GM12874 (cell line): ENCODE measurements around the gene AKAP5.

ENCODE experiments used
- CTCF ChIP-seq: IDR thresholded peaks from 2 replicates; pipeline ENCODE4 v1.5.1; 2011; ENCODE audit warnings: low read depth, mild to moderate bottlenecking, control low read depth, low read length, moderate library complexity; ENCODE audit not compliant: insufficient read depth

AKAP5 gene

GRCh38 chr14:64465191-64465822, at the start of gene AKAP5:
AKAP5 (plus strand) TSS chr14:64465499; CDS start chr14:64468395, 2,896 bp downstream.
- TF ChIP-seq CTCF = no peak

- TF ChIP-seq CTCF = no peak
Observed at GRCh38 chr14:64416348-64416932, 48.9 kb upstream of the AKAP5 start.

- TF ChIP-seq CTCF = no peak
Observed at GRCh38 chr14:64417055-64417770, 48.1 kb upstream of the AKAP5 start.

- no peak for TF ChIP-seq CTCF
Observed at GRCh38 chr14:64417771-64418125, 47.6 kb upstream of the AKAP5 start.

GRCh38 chr14:64419003-64419402, 46.3 kb upstream of the AKAP5 start:
- no peak for TF ChIP-seq CTCF

GRCh38 chr14:64421166-64421565, 44.1 kb upstream of the AKAP5 start:
- no peak for TF ChIP-seq CTCF

- no peak for TF ChIP-seq CTCF
Observed at GRCh38 chr14:64422005-64422404, 43.3 kb upstream of the AKAP5 start.
